GM18511 (cell line): Measurements from ENCODE around the gene INPP4A.

Experiments used
- ATAC-seq: cut with Tn5 transposase; IDR thresholded peaks from one replicate; pipeline ENCODE4 v1.9.1; 2021; ENCODE audit warnings: mild to moderate bottlenecking, moderate library complexity; ENCODE audit not compliant: unreplicated experiment

Gene INPP4A

DNA sequence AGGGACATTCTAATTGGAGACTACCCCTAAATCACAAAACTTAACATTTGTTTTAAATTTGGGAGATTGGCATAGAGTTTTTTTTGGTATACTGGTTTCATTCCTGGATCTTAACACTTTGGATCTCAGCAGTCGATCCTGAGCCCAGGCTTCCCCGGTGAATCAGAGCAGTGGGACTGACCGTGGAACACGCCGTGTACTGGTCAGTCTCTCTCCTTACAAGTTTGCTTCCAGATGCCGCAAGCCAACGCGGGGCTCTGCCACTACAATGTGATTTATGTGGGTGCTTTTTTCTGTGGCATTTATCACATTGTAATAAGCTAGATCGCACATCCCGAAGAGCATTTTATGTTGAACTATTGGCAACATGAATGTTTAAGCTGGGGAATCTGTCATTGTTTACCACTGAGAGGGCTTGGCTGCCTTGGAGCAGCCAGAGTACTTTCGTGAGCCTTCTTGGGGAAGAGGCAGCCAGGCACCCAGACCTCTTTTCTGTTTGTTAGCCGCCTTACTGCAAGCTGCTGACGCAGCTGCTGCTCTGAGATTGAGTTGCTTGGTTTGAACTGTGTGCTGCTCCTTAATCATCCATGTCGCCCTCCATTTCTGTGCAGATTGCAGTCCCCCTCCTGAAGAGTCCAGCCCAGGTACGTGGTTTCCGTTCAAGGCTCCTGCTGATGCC lies 114.3 kb downstream of the INPP4A start:
- ATAC-seq: no peak

GRCh38 chr2:98559581-98559980 lies 114.9 kb downstream of the INPP4A start:
- no peak for ATAC-seq

DNA sequence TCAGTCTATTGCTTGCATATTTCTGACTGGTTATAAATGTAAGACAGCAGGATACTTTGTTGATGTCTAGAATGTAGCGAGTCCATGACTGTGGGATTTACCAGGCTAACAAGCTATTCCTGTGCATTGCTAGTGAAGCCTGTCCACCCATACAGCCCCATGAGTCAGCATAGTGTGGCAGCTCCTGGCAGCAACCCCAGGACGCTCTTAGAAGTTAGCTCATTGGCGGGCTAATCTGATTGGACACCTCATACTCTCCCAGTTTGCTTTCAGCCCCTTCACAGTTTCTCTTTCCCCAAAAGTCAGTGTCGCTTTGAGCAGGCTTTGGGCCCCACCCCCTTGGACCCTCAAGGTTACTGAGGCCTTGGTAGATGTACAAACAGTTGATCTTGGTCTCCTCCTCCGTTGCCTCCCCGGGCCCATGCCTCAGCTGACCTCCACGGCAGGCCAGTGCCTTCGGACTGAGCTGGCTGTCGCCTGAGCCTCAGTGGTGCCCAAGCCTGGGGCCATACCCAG lies 115.7 kb downstream of the INPP4A start:
- ATAC-seq: no peak

- ATAC-seq: no peak
Measured at GRCh38 chr2:98561018-98561417, 116.4 kb downstream of the INPP4A start.

DNA sequence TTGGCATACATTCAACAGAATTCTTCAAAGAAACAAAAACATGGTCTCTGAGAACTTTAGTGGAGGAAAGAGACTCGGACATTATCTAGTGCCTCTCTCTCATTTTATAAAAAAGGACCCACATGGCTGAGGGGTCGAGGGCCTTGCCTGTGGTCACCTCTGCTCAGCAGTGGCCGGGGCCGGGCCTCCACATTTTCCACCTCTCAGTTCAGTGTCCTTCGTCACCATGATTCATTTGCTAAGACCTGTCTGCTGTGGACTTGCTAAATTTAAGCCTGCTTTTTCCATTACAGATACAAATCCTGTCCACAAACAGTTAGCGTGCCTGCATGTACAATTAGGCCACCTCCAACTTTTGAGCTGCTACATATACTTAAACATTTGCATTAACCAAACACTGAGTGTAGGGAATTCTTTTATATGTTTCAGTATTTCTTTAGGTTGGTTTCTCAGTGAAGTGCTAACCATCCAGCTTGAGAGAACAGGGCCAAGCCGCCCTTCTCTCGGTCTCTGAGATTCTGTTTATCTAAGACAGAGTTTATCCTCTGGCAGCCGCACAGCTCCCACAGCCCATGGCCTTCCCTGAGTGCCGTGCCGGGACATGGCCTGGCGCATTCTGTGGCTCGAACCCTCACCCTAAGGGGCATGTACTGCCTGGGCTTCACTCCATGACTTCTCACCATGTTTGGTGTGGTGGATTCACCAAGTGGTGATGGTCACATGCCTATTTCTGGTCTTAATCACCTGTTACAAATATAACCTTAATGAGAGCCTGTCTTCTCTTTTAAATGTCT lies 117.4 kb downstream of the INPP4A start:
- no peak for ATAC-seq

DNA sequence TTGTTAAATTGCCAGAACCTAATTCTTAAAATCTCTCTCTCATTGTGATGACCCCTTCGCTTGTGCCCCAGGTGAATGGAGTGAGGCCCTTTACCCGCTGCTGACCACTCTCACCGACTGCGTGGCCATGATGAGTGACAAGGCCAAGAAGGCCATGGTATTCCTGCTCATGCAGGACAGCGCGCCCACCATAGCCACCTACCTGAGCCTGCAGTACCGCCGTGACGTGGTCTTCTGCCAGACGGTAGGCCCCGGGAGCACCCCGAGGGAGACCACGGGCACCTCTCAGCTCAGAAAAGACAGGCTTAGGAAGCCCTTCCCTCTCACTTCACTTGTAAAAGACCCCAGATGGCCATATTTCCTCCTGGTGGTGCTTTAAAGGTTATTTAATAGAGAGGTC lies 118.7 kb downstream of the INPP4A start:
- ATAC-seq: no peak

DNA sequence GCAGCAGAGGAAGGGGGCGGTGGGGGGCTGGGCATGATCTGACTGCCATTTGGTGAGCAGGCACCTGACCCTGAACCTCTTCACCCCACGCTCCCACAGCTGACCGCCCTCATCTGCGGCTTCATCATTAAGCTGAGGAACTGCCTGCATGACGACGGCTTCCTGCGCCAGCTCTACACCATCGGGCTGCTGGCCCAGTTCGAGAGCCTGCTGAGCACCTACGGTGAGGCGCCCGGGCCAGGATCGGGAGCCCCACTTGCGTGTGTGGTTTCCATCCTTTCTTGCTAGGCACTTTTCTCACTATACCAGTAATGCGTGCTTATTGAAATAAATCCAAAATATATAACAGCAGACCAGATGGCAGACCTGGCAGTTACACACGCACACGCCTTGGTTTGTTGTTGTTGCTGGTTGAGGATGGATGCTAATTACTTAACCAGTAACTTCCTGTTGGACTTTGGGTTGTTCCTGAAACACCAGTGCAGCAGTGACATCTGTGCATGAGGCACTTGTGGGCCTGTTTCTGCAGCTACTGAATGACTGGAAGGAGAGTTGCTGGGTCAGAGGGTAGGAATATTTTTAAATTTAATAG lies 120.0 kb downstream of the INPP4A start:
- ATAC-seq: no peak

GRCh38 chr2:98565286-98565860 lies 120.7 kb downstream of the INPP4A start:
- no peak for ATAC-seq

DNA sequence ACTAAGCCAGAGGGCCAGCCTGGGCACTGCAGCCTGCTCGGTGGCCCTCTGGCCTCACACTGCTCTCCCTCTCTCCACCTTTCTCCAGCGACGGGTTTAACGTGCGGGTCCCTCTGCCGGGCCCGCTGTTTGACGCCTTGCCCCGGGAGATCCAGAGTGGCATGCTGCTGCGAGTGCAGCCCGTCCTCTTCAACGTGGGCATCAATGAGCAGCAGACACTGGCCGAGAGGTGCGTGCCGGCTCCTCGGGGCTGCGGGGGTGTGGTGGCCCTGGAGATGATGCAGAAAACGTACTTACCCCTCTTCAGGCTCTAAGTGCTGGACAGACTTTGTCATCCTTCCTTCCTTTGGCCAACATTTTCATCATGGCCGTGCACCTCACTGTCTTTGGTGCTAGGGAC lies 121.3 kb downstream of the INPP4A start:
- ATAC-seq: no peak

DNA sequence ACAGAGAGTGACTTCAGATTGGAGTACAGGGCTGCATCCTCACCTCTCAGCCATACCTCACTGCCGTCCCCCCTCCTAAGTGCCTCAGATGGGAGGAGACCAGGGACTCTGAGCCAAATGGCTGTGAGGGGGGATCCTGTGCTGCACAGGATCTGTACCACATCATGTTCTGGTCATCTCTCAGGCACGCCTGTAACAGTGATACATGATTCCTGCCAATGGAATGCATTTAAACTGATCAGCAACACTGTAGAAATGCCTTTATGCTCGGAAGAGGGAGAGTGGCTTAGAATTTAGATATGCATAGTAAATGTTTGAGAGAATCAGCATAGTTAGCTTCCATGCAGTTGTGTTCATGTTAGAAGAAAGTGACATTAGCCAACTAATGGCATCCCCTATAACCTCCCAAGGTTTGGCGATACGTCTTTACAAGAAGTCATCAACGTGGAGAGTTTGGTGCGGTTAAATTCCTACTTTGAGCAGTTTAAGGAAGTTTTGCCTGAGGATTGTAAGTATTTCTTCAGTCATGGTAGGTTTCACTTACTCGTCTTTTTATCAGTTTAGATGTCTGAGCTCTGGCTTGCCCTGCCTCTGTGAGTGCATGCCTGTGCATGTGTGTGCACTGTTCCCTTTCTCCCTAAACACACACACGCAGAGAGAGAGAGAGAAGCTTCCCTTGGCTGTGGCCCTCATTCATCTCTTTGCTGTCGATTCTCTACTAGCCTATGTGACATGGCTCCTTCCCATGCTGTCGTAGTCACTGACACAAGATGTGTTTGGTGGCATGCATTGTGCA lies 123.7 kb downstream of the INPP4A start:
- ATAC-seq: no peak

DNA sequence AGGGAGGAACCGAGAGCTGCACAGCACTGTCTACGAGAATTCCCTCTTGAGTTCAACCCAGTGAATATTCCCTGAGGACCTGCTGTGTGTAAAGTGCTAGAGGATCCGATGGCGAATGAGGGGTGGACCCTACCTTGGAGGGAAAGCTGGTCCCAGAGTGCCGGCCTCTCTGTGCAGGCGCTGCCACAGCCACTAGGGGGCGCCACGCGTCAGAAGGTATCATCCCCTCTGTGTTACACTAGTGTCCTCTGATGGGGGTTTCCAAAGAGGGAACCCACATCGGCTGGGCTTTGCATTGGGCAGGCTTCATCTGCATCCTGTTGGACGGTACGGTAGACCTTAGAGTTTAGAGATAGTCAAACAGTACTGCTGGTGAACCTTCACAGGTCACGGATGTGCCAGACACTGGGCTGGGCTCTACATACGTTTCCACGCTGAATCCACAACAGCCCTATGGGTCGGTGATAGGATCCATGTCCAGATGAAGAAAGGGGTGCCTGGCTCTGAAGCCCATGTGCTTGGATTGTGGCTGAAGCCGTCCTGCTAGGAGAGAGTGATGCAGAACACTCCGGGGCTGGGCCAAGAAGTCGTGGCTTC lies 124.6 kb downstream of the INPP4A start:
- no peak for ATAC-seq

DNA sequence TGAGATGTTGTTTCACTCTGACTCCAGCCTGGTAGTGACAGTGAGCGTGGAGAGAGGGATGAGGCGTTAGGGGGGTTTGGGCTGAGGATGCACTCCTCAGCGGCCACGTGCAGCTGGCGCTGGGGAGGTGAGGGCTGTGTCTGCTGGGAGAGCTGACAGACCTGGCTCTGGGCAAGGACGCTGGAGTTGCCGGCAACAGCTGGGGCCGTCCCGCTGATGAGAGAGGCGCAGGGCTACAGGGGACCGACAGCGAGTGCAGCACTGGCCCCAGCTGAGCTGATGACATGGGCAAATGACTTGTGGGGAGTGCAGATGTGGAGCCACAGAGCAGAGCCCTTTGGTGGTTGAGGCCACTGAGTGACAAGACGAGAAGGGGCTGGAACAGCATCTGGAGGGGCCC lies 125.3 kb downstream of the INPP4A start:
- no peak for ATAC-seq

GRCh38 chr2:98570356-98570755 lies 125.7 kb downstream of the INPP4A start:
- no peak for ATAC-seq

GRCh38 chr2:98571121-98571701 lies 126.6 kb downstream of the INPP4A start:
- no peak for ATAC-seq

GRCh38 chr2:98571796-98572195 lies 127.1 kb downstream of the INPP4A start:
- ATAC-seq: no peak

- ATAC-seq: no peak
Measured at GRCh38 chr2:98572211-98572610, 127.6 kb downstream of the INPP4A start.

GRCh38 chr2:98572676-98573075 lies 128.0 kb downstream of the INPP4A start:
- no peak for ATAC-seq

DNA sequence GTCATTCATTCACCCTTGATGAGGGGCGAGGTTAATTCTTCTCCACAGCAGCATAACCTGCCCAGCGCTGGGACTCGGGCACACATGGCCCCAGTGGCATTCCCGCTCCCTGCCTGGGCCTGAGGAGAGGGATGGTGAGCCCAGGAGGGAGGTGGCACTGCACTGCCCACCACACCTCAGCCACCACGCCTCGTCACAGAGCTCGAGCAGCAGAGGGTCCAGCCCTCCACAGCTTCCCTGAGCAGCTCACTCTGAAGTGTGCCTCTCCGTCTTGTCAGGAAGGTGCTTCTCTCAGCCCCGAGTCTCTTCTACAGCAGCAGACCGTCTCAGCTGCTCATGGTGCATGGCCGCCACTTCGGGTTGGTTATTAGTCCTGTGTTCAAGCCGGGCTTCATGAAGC lies 128.8 kb downstream of the INPP4A start:
- no peak for ATAC-seq

DNA sequence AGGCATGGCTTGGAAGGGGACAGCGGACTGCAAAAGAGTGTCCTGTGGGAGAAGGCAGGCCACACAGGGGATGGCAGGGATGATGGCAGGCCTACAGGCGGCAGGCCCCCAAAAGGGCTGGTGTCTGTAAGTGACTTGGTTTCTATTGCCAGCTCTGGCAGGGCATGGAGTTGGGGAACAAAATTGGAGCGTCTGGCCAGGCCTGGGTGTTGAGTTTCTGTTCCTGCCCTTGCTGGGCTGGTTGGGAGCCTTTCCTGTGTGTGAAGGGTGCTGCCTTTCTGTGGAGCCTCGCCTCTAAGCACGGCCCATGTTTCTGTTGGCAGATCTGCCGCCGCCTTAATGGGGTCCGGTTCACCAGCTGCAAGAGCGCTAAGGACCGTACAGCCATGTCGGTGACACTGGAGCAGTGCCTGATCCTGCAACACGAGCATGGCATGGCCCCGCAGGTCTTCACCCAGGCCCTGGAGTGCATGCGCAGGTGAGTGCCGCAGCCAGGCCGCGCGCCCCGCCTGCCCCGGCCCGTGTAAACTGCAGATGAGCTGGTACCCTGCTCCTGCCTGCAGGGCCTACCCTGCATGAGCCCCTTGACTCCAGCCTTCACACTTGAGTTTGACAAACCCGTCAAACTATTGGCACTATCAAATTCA lies 132.1 kb downstream of the INPP4A start:
- no peak for ATAC-seq

- no peak for ATAC-seq
Measured at GRCh38 chr2:98577313-98577712, 132.7 kb downstream of the INPP4A start.
